Measurements from ENCODE around the gene ADAM19. TPM values are rescaled to one million over a fixed set of nuclear protein-coding genes. Genes with fewer than 3 reads are reported as not detected.
A peak's percentile ranks its signal among the peaks of the same experiment; 100 is the strongest.

The ADAM19 gene
- total RNA-seq, 6 experiments from 2014 or later, result 1.8 to 9.4 (median 4.5) TPM

DNA sequence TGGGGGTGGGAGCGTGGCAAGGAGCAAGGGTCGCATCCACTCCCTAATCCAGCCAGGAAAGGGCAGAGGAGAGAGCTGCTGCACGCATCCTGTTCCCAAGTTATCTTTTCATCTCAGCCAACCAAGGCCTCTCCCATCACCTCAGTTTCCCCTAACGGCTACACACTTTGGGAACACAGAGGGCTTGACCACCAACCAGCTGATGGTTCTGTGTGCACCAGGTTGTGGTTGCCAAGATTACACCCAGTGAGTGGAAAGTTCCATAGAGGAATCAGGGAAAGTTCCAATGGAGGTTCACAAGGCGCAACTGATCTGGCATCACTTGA is 53.9 kb downstream of the ADAM19 start:
- no peak for TF ChIP-seq POLR2A (IDR thresholded peaks at IDR 0.05)
- TF ChIP-seq, protein P1, sequence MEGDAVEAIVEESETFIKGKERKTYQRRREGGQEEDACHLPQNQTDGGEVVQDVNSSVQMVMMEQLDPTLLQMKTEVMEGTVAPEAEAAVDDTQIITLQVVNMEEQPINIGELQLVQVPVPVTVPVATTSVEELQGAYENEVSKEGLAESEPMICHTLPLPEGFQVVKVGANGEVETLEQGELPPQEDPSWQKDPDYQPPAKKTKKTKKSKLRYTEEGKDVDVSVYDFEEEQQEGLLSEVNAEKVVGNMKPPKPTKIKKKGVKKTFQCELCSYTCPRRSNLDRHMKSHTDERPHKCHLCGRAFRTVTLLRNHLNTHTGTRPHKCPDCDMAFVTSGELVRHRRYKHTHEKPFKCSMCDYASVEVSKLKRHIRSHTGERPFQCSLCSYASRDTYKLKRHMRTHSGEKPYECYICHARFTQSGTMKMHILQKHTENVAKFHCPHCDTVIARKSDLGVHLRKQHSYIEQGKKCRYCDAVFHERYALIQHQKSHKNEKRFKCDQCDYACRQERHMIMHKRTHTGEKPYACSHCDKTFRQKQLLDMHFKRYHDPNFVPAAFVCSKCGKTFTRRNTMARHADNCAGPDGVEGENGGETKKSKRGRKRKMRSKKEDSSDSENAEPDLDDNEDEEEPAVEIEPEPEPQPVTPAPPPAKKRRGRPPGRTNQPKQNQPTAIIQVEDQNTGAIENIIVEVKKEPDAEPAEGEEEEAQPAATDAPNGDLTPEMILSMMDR (IDR thresholded peaks at IDR 0.05), result no peak
- peak in 2 of 4 donors; percentile 15 to 21 for ATAC-seq
- WGBS (ENCODE audit: insufficient coverage, low coverage, low lambda C conversion rate, missing lambda C conversion rate), result 90% methylated on average over 2 of the region's 5 CpGs
- Histone ChIP-seq H3K4me3 (no peak overlapping the region), H3K27me3 (no peaks in the 10 kb centered on the region), H3K9me3 (no peaks in the 10 kb centered on the region), H3K27ac (peak overlapping the region in 1 of 3 donors; percentile 13), H3K36me3 (peaks cover 0 to 4% (median 0%) of the 10 kb centered on the region in 4 donors), H3K4me1 (peaks cover 0 to 9% (median 0%) of the 10 kb centered on the region in 4 donors)
- DNase-seq, result no peak
- intact Hi-C loops (cut with DNase I), result no loop called here

DNA sequence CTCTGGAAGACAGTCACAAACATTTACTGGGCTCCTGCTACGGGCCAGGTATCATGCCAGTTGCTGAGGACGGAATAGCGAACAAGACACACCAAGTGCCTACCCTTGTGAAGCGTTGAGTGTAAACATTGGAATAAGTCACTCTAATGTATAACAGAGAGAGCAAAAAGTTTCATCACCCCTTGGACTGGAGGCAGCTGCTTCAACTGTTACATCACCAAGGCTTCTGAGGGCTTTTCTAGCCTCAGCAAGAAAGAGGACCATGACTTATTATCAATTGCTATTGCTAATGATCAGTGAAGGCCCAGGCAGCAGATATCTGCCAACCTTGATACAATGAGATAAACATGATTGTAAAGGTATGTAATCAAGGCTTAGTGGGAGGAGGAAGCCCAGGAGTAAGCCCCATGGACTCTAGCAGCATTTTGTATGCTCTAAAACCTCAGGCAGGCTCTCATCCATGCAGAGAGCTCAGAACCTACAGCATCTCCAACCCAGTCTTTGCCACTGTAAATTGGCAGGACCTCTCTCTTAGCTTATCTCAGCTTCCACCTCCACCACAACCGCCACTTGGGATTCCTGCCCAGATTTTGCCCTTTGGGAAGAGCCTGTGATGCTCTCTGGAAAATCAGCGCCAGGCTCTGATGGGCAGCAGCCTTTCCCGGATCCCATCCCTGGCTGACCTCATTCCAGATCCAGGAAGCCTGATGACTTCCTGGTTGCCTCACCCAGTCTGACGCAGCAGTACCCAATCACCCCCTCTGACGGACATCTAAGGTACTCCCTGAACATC is 54.5 kb downstream of the ADAM19 start:
- H3K27ac ChIP-seq, result peak overlapping the region in 1 of 3 donors; percentile 33
- H3K27me3 ChIP-seq, result no peaks in the 10 kb centered on the region
- ATAC-seq (peak; percentile 71 to 94 (median 88)), DNase-seq (peak in 2 of 3 donors; percentile 66 to 82)
- H3K9me3 ChIP-seq, result no peaks in the 10 kb centered on the region
- WGBS (ENCODE audit: insufficient coverage, low coverage, low lambda C conversion rate, missing lambda C conversion rate), result 40% methylated on average over 3 of the region's 9 CpGs
- intact Hi-C loops (cut with DNase I), result no loop called here
- TF ChIP-seq POLR2A (IDR thresholded peaks at IDR 0.05), result no peak
- TF ChIP-seq, protein P1 (IDR thresholded peaks at IDR 0.05), result peak in 1 of 4 donors; percentile 30
- peaks cover 0 to 9% (median 0%) of the 10 kb centered on the region in 4 donors for H3K4me1 ChIP-seq
- no peak overlapping the region for H3K4me3 ChIP-seq
- peaks cover 0 to 4% (median 0%) of the 10 kb centered on the region in 4 donors for H3K36me3 ChIP-seq

DNA sequence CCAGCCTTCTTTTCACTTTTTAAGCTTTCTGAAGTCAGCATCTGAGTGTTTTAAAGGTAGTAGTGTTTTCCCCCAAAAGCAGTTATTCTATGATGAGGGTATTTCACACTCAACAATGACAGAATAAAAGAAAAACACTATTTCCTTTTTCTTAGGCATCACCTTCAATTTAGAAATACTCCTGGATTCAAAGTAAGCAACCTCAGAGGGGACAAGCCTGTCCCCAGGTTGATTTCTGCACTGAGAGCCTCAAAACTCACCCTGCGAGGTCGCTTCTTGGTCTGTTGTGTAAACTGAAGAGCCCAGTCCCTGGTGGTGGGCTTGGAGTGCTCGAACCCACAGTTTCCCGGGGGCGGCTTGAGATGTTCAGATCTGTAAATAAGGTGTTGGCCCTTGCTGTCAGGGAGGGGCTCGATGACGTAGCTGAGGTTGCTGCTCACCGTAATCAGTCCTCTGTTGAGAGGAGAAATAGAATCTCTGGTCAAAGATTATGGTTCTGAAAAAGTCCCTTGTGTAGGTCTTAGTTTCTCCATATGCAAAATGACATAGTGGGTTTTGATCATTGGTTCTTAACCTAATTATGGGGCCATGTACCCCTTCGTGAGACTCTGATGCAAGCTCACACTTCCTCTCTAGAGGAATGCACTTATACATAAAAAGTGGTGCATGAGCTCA is 55.9 kb downstream of the ADAM19 start:
- ATAC-seq (no peak), DNase-seq (no peak)
- TF ChIP-seq POLR2A (IDR thresholded peaks at IDR 0.05), result no peak
- TF ChIP-seq, protein P1 (IDR thresholded peaks at IDR 0.05), result no peak
- Histone ChIP-seq H3K27ac (no peak overlapping the region), H3K9me3 (no peaks in the 10 kb centered on the region), H3K4me1 (peaks cover 0 to 9% (median 0%) of the 10 kb centered on the region in 4 donors), H3K27me3 (no peaks in the 10 kb centered on the region), H3K4me3 (no peak overlapping the region), H3K36me3 (peaks cover 0 to 4% (median 0%) of the 10 kb centered on the region in 4 donors)
- intact Hi-C loops (cut with DNase I), result no loop called here
- 90% methylated on average over 6 of the region's 9 CpGs for WGBS (ENCODE audit: insufficient coverage, low coverage, low lambda C conversion rate, missing lambda C conversion rate)

DNA sequence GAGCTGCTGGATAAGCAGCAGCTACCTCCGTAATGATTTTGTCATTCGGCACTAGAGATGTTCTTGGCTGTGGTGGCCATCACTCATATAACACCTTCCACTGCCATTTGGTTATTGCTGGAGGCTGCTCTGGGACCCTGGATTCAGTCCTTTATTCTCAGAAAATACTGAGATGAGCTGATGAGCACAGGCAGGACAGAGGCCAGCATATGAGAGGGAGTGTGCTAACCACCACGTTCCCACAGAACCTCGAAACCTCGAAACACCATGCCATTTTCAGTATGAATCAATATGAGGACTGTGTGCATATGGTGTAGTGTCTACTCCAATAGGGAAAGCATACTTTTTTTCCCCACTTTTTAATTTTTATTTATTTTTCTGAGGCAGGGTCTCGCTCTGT is 56.6 kb downstream of the ADAM19 start:
- DNase-seq (no peak), ATAC-seq (no peak)
- Histone ChIP-seq H3K27ac (no peak overlapping the region), H3K4me3 (no peak overlapping the region), H3K36me3 (peaks cover 0 to 4% (median 0%) of the 10 kb centered on the region in 4 donors), H3K9me3 (no peaks in the 10 kb centered on the region), H3K4me1 (peaks cover 0 to 9% (median 0%) of the 10 kb centered on the region in 4 donors), H3K27me3 (no peaks in the 10 kb centered on the region)
- no peak for TF ChIP-seq POLR2A (IDR thresholded peaks at IDR 0.05)
- TF ChIP-seq, protein P1 (IDR thresholded peaks at IDR 0.05), result no peak
- WGBS (ENCODE audit: insufficient coverage, low coverage, low lambda C conversion rate, missing lambda C conversion rate), result 86% methylated on average over 6 of the region's 6 CpGs
- intact Hi-C loops (cut with DNase I), result no loop called here
